SH-SY5Y (cell line): ENCODE data around the gene HMGB3.

Experiments used
- GATA2 ChIP-seq: IDR thresholded peaks from 2 replicates; pipeline ENCODE4 v1.6.1; 2011; ENCODE audit warnings: mild to moderate bottlenecking, low read depth, low read length
- GATA3 ChIP-seq: IDR thresholded peaks from 2 replicates; pipeline ENCODE4 v1.6.1; 2011; ENCODE audit warnings: low read depth, mild to moderate bottlenecking, low read length, moderate library complexity

DNA sequence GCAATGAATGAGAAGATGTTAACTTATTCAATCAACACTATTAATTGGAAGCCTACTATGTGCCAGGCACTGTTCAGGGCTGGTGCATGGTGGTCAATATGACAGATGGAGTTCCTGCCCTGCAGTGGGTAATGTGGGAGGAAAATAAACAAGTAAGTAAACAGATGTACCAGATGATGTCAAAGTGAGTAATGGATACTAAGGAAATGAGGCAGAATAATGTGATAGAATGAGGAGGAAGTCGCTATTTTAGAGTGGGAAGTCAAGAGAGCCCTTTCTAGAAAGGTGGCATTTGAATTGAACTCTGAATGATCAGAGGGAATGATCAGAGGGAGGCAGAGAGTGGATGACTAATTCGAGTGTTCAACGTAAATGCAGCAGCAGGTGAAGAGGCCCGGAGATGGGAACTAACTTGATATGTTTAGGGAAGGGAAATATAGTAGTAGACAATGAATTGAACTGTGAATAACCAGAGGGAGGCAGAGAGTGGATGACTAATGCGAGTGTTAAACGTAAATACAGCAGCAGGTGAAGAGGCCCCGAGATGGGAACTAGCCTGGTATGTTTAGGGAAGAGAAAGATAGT, 48.3 kb downstream of the HMGB3 start:
- TF ChIP-seq GATA3 (no peak), GATA2 (no peak)
